ENCODE data around the gene ROR1. TPM values are rescaled to one million over a fixed set of nuclear protein-coding genes. Genes with fewer than 3 reads are reported as not detected.

The ROR1 gene
- total and polyA plus RNA-seq, 10 of the 15 experiments (the other 5 are each of a cell fraction or from before 2014, with no cell fraction given), result 0.02 to 0.08 (median 0.05) TPM; not detected in 6

GRCh38 chr1:64182207-64182606 is 408.4 kb downstream of the ROR1 start:
- Histone ChIP-seq H4K20me1 (ENCODE audit: control insufficient read depth, insufficient read depth) (no peaks in the 10 kb centered on the region), H3K79me2 (ENCODE audit: control insufficient read depth, insufficient read depth, low read length) (no peaks in the 10 kb centered on the region), H3K4me1 (ENCODE audit: control insufficient read depth, insufficient read depth, low read length) (no peaks in the 10 kb centered on the region), H3K4me2 (ENCODE audit: control insufficient read depth, insufficient read depth) (no peak overlapping the region), H3K36me3 (ENCODE audit: control insufficient read depth in 2 of 2, insufficient read depth in 2 of 2, low read length in 1 of 2) (no peaks in the 10 kb centered on the region), H3K4me3 (no peak overlapping the region), H3K27me3 (replicated peaks in 1 of 2; ENCODE audit: control insufficient read depth in 2 of 2, insufficient read depth in 2 of 2, low read length in 1 of 2) (no peaks in the 10 kb centered on the region), H3K27ac (ENCODE audit: control insufficient read depth, insufficient read depth) (no peak overlapping the region), H3K9ac (ENCODE audit: control insufficient read depth, insufficient read depth, low read length) (no peak overlapping the region), H3K9me3 (replicated peaks; ENCODE audit: control insufficient read depth, insufficient read depth, low read length) (no peaks in the 10 kb centered on the region), H2AFZ (ENCODE audit: control insufficient read depth, low read depth, low read length) (no peak overlapping the region)
- intact Hi-C loops (cut with micrococcal nuclease; ENCODE audit: unreplicated experiment) (no loop called here), in situ Hi-C loops (cut with MboI) (no loop called here)
- ChIA-PET RAD21 (ENCODE audit: unreplicated experiment) (interaction anchor here (1.6 kb wide), 1 partner anchor 9 kb away, joined by 3 read pairs; no protein-coding TSS in a partner anchor), POLR2A (interaction anchor here (0.6 to 2.0 kb wide), 2 partner anchors 13 to 489 kb away, joined by 4 to 7 read pairs; no protein-coding TSS in a partner anchor), SMC1A (ENCODE audit: uncharacterized antibody, unreplicated experiment) (interaction anchor here (0.8 to 2.4 kb wide), 6 partner anchors 9 to 124 kb away, joined by 3 to 5 read pairs (median 4); no protein-coding TSS in a partner anchor), CTCF (interaction anchor here (1.0 to 2.8 kb wide), 4 partner anchors 12 to 64 kb away, joined by 3 to 8 read pairs (median 3); no protein-coding TSS in a partner anchor)
- DNase-seq (ENCODE audit: low read depth, low spot score), result no peak
- 22% methylated on average over 2 of the region's 2 CpGs for WGBS (ENCODE audit: insufficient coverage, insufficient replicate concordance, low lambda C conversion rate, missing lambda C conversion rate)
- TF ChIP-seq HDAC6 (IDR thresholded peaks at IDR 0.05; ENCODE audit: unreplicated experiment) (no peak), ZNF622 (IDR thresholded peaks at IDR 0.05) (no peak), STAT1 (conservative IDR thresholded peaks at IDR 0.05) (no peak), ATF7 (IDR thresholded peaks at IDR 0.05; ENCODE audit: low read depth) (no peak), NKRF (conservative IDR thresholded peaks at IDR 0.05) (no peak), SUZ12 (IDR thresholded peaks at IDR 0.05; ENCODE audit: unreplicated experiment) (no peak), RAD51 (IDR thresholded peaks at IDR 0.05) (no peak), CUX1 (IDR thresholded peaks at IDR 0.05; ENCODE audit: insufficient replicate concordance, low read depth, low read length) (no peak), CHD4 (IDR thresholded peaks at IDR 0.05) (no peak), FOXK2 (IDR thresholded peaks at IDR 0.05) (no peak)
- ATAC-seq, result no peak
- no peak for FAIRE-seq
- no TSS peak for BruUV-seq (replicated peaks)
